HG02798 (cell line): ENCODE results near the gene SIPA1.
"Not testable (repeated sequence)": the region's sequence is repeated elsewhere in the genome, so short reads cannot be mapped to it uniquely, and the experiment has no call there.

Source experiments
- ATAC-seq: cut with Tn5 transposase; IDR thresholded peaks from one replicate; pipeline ENCODE4 v1.9.1; 2021; ENCODE audit warnings: mild to moderate bottlenecking; ENCODE audit not compliant: unreplicated experiment, poor library complexity

The SIPA1 gene

DNA sequence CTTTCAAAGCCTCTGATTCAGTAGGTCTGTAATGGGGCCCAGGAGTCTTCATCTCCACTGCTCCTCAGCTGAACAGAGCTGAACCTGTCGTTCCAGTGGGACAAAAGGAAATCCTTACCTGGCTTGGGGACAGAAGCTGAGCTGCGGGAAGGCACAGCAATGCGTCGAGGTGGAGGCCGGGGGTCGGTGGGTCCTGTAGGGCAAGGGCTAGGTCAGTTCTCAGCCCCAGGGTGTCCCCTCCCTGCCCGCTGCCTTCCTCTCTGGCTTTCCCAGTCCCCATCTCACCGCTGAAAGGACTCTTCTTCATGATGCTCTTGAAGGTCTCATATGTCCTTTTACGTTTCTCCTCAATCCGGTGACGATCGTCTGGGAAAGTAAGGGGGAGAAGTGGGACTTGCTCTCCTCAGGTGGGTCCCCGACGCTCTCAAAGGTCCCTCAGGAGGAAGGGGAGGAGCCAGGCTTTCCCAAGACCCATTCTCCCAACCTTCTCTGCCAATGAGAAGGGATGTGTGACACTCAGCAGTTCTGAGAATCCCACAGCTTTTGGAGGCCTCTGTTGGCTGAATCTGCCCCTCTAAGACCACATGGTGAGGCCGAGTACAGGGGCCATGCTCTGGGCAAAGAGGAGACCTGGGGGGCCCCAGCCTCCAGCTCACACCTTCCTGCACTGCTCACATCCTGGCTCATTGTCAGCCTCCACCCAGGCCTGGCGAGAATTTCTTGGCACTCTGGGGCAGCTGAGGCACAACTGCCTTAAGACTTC lies 17.9 kb downstream of the SIPA1 start:
- ATAC-seq = no peak

- no peak for ATAC-seq
These were observed 19.5 kb downstream of the SIPA1 start for GRCh38 chr11:65657426-65657825.

DNA sequence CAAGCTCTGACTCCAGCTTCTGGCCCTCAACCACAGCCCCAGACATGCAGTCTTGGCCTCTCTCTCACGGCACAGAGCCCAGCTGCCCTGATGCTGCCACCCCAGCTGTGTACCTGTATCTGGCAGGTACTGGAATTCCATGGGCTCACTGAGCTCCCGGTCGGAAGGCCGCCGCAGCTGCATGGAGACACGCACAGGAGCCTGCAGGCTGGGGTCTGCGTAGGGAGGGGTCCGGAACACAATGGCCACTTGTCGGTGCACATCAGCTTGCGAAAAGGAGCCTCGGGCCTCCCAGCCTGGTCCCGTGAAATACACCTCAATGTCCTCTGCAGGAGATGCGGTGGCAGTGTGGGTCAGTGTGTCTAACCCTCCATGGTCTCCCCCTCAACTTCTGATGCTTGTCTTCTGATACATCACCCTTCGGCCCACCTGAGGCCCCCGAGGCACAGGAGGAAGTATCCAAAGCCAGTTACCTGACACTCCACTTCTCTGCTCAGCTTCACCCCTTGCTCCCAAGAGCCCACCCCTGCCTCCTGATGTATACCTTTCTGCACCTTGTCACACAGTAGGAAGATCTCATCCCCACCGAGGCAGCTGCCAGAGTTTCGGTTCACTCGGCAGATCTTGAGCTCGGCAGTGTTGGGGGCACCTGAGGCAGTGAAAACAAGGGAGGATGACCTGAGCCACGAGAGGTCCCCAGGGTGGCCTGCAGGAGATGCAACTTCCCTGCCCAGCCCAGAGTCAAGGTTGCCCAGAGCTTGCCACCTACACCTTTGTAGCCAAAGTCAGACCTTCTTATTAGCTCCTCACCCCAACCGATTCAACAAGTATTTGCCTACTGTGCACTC lies 20.5 kb downstream of the SIPA1 start:
- no peak for ATAC-seq

GRCh38 chr11:65660038-65660437 lies 22.1 kb downstream of the SIPA1 start:
- ATAC-seq = no peak

DNA sequence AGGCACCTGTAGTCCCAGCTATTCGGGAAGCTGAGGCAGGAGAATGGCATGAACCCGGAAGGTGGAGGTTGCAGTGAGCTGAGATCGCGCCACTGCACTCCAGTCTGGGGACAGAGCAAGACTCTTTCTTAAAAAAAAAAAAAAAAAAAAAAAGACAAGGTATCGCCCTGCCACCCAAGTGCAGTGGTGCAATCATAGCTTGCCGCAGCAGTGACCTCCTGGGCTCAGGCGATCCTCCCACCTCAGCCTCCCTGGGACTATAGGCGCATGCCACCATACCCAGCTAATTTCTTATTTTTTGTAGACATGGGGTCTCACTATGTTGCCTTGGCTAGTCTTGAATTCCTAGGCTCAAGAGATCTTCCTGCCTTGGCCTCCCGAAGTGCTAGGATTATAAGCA lies 23.0 kb downstream of the SIPA1 start:
- ATAC-seq = not testable (repeated sequence)

DNA sequence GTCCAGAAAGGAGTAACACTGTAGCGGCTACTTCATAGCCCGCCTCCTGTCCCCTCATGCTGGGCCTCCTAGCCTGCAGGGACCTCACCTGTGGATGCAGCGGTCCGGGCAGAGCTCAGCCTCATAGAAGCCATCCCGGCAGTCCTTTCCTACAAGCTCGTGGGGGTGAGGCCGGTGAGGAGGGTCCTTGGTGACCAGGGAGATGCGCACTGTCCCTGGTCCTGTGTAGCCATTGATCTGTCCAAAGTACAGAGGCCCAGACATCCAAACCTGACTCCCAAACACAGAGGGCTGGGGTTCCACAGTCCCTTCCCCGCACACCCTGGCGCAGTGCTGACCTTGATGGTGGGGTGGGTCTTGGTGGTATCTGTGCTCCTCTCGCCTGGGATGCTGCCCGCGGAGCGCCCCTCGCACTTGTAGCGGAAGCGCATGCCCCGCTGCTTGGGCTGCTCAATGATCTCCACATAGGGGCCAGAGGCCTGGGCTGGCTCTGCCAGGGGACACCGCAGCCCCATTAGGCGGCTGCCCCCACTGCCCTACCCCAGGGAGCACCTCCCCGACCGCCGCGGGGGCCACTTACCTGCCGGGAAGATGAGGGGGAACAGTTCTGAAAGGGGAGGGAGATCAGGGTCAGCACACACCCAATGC lies 23.8 kb downstream of the SIPA1 start:
- ATAC-seq = no peak

DNA sequence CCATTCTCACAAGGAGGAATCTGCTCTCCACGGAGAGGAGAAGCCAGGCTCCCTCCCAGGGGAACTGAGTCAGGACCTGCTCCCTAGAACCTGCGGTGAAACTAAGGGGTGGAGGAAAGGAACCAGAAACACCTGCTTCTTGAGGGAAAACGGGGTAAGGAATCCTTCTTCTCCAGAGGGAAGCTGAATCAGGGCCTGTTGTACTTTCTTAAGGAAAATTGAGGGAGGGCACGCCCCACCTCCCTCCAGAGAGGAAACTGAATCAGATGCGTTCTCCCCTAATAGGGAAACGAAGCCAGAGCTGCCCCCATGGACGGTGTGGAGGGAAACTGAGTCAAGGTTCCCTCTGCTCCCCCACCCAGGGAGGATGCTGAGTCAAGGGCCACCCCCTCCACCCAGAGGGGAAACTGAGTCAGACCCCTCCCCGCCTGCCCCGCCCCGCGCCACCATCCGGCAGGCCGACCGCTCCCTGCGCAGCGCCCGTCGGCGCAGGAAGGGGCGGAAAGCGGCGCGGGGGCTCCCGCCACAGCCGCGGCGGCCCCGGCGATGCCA lies 24.4 kb downstream of the SIPA1 start:
- no peak for ATAC-seq

- ATAC-seq = peak; percentile 91
These were observed 25.1 kb downstream of the SIPA1 start, which contains the start of gene RELA for GRCh38 chr11:65662799-65663638. TSS of gene RELA (minus strand) at chr11:65662916. CDS start at chr11:65662832, 84 bp downstream.

DNA sequence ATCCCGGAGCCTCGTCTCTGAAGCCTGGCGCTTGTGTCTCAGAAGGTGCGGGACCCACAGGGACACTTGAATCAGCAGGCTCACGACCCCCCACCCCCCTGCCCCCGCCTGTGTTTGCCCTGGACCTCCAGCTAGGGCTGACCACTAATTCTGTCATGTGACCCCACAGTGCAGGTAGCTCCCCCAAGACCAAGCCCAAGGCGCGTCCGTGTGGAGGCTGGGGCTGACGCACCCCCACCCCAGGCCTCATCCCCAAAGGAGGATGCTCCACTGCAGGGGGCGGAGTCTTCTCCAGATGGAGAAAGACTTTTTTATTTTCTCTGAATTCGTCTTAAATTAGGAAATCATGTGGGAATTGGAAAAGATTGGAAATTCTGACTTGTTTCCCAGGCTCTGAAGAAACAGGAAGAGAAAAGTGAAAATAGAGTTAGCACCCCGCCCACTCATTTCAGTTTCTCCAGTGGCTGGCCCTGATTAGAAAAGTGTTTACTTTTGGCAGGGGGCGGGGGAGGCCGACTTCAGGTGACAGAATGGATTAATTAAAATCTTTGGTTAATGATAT lies 25.8 kb downstream of the SIPA1 start:
- peak; percentile 20 for ATAC-seq

- ATAC-seq = no peak
These were observed 34.4 kb downstream of the SIPA1 start for GRCh38 chr11:65672180-65672860.

GRCh38 chr11:65672982-65673381 lies 35.1 kb downstream of the SIPA1 start:
- ATAC-seq = no peak

GRCh38 chr11:65680192-65680743 lies 42.4 kb downstream of the SIPA1 start:
- no peak for ATAC-seq

- not testable (repeated sequence) for ATAC-seq
These were observed 45.6 kb downstream of the SIPA1 start for GRCh38 chr11:65683480-65683879.

GRCh38 chr11:65685981-65686380 lies 48.1 kb downstream of the SIPA1 start:
- ATAC-seq = no peak

GRCh38 chr11:65691847-65692246 lies 53.9 kb downstream of the SIPA1 start:
- ATAC-seq = not testable (repeated sequence)

DNA sequence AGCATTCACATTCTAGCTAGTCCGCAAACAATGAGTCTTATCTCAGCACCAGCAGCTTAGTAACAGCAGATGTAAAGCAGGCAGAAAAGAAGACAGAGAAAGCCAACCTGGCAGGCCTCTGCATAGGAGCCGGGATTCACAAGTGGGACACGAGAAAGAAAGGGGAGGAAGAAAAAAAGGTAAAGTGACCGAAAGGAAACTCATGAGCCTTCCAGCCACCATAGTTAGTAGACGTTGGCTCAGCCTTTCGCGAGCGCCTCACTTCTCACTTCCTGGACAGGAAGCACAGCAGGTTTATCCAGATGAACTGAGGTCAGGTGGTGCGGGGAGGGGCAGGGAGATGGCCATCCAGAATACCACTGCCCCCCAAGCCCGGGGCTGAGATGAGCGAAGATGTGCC lies 54.5 kb downstream of the SIPA1 start:
- no peak for ATAC-seq

DNA sequence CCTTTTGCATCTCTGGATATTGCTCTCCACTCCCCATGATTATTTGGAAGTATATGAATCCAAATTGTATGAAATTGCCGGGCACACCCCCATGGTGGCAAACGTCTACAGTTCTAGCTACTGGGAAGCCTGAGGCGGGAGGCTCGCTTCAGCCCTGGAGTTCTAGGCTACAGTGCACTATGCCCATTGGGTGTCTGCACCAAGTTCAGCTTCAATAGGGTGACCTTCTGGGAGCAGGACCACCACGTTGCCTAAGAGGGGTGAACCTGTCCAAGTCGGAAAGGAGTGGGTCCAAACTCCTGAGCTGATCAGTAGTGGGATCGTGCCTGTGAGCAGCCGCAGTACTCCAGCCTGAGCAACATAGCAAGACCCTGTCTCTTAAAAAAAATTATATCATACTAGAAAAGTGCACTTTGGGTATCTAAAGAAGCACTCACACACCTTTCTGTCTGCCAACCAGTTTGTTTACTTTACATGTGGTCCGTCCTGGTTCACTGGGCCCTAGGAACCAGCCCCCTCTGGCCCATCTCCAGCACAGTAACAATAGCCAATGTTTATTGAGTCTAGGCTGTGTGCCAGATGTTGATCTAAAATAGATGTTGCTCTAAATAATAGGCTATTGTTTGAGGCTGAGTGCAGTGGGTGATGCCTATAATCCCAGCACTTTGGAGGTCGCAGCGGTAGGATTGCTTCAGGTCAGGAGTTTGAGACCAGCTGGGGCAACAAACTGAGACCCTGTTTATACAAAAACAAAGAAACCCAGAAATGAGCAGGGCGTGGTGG lies 57.7 kb downstream of the SIPA1 start:
- ATAC-seq = no peak
